Measurements from ENCODE around the gene KRT79.

KRT79 gene

GRCh38 chr12:52782502-52782901 is 51.6 kb downstream of the KRT79 start:
- no peak for DNase-seq (ENCODE audit: low read depth in 1 of 2, low spot score in 1 of 2)

GRCh38 chr12:52781399-52782082 is 52.6 kb downstream of the KRT79 start:
- DNase-seq (ENCODE audit: low read depth in 1 of 2, low spot score in 1 of 2) = no peak
- TF ChIP-seq GABPA (IDR thresholded peaks at IDR 0.05; ENCODE audit: low read depth) (no peak), CTCF (IDR thresholded peaks at IDR 0.05; ENCODE audit: insufficient read depth, low read length) (no peak), POLR2AphosphoS5 (IDR thresholded peaks at IDR 0.05; ENCODE audit: low read depth) (no peak), REST (IDR thresholded peaks at IDR 0.05; ENCODE audit: insufficient replicate concordance, low read depth) (no peak), SPI1 (IDR thresholded peaks at IDR 0.05; ENCODE audit: borderline replicate concordance, low read depth) (no peak)
- Histone ChIP-seq H3K27me3 (ENCODE audit: insufficient read depth, poor library complexity, severe bottlenecking) (peaks cover 7% of the 10 kb centered on the region), H3K4me3 (replicated peaks; ENCODE audit: insufficient read depth, low read length) (no peak overlapping the region), H3K27ac (replicated peaks) (no peak overlapping the region)

More at GRCh38 chr12:52782502-52782901, 51.6 kb downstream of the KRT79 start:
- H3K4me3 ChIP-seq (replicated peaks; ENCODE audit: insufficient read depth, low read length) = no peak overlapping the region
- H3K27me3 ChIP-seq (ENCODE audit: insufficient read depth, poor library complexity, severe bottlenecking) = peaks cover 7% of the 10 kb centered on the region
- TF ChIP-seq REST (IDR thresholded peaks at IDR 0.05; ENCODE audit: insufficient replicate concordance, low read depth) = no peak
- no peak for TF ChIP-seq POLR2AphosphoS5 (IDR thresholded peaks at IDR 0.05; ENCODE audit: low read depth)
- no peak for TF ChIP-seq GABPA (IDR thresholded peaks at IDR 0.05; ENCODE audit: low read depth)
- no peak for TF ChIP-seq CTCF (IDR thresholded peaks at IDR 0.05; ENCODE audit: insufficient read depth, low read length)
- no peak for TF ChIP-seq SPI1 (IDR thresholded peaks at IDR 0.05; ENCODE audit: borderline replicate concordance, low read depth)
- H3K27ac ChIP-seq (replicated peaks) = no peak overlapping the region

GRCh38 chr12:52779914-52780313 is 54.2 kb downstream of the KRT79 start:
- H3K27ac ChIP-seq (replicated peaks) = no peak overlapping the region
- peaks cover 10% of the 10 kb centered on the region for H3K27me3 ChIP-seq (ENCODE audit: insufficient read depth, poor library complexity, severe bottlenecking)
- DNase-seq (ENCODE audit: low read depth in 1 of 2, low spot score in 1 of 2) = no peak
- H3K4me3 ChIP-seq (replicated peaks; ENCODE audit: insufficient read depth, low read length) = no peak overlapping the region
- TF ChIP-seq POLR2AphosphoS5 (IDR thresholded peaks at IDR 0.05; ENCODE audit: low read depth) (no peak), REST (IDR thresholded peaks at IDR 0.05; ENCODE audit: insufficient replicate concordance, low read depth) (no peak), GABPA (IDR thresholded peaks at IDR 0.05; ENCODE audit: low read depth) (no peak), CTCF (IDR thresholded peaks at IDR 0.05; ENCODE audit: insufficient read depth, low read length) (no peak), SPI1 (IDR thresholded peaks at IDR 0.05; ENCODE audit: borderline replicate concordance, low read depth) (no peak)
